Epidermal melanocyte (primary cell): ENCODE results near the gene TAF11L5.
"Not testable (repeated sequence)": the region's sequence is repeated elsewhere in the genome, so short reads cannot be mapped to it uniquely, and the experiment has no call there.

Source experiments
- DNase-seq: peaks from one replicate; pipeline ENCODE4 v3.0.0; 2011; ENCODE audit warnings: low spot score; ENCODE audit not compliant: insufficient read length

The TAF11L5 gene

GRCh38 chr5:17524935-17525334 lies at the start of gene TAF11L5:
Gene TAF11L5 (plus strand): TSS chr5:17525235.
- not testable (repeated sequence) for DNase-seq

GRCh38 chr5:17477043-17477442 lies 48.0 kb upstream of the TAF11L5 start:
- DNase-seq, result no peak

- DNase-seq, result no peak
Measured at GRCh38 chr5:17477573-17478265, 47.3 kb upstream of the TAF11L5 start.

GRCh38 chr5:17481378-17481777 lies 43.7 kb upstream of the TAF11L5 start:
- DNase-seq, result no peak

- DNase-seq, result no peak
Measured at GRCh38 chr5:17482790-17483189, 42.2 kb upstream of the TAF11L5 start.

- not testable (repeated sequence) for DNase-seq
Measured at GRCh38 chr5:17486464-17487173, 38.4 kb upstream of the TAF11L5 start.

- no peak for DNase-seq
Measured at GRCh38 chr5:17487174-17487512, 37.9 kb upstream of the TAF11L5 start.

GRCh38 chr5:17491257-17491656 lies 33.8 kb upstream of the TAF11L5 start:
- not testable (repeated sequence) for DNase-seq

GRCh38 chr5:17492770-17493169 lies 32.3 kb upstream of the TAF11L5 start:
- no peak for DNase-seq

- no peak for DNase-seq
Measured at GRCh38 chr5:17497446-17497845, 27.6 kb upstream of the TAF11L5 start.

GRCh38 chr5:17497931-17498330 lies 27.1 kb upstream of the TAF11L5 start, which contains the start of gene TAF11L2:
Gene TAF11L2 (plus strand): TSS chr5:17498231.
- DNase-seq, result not testable (repeated sequence)

GRCh38 chr5:17511775-17512325 lies 13.2 kb upstream of the TAF11L5 start:
- no peak for DNase-seq

GRCh38 chr5:17517526-17517925 lies 7.5 kb upstream of the TAF11L5 start:
- DNase-seq, result not testable (repeated sequence)

- DNase-seq, result not testable (repeated sequence)
Measured at GRCh38 chr5:17518067-17518466, 7.0 kb upstream of the TAF11L5 start, which contains the start of gene TAF11L3. Gene TAF11L3 (plus strand): TSS chr5:17518367.

- DNase-seq, result not testable (repeated sequence)
Measured at GRCh38 chr5:17519508-17519907, 5.5 kb upstream of the TAF11L5 start.

- not testable (repeated sequence) for DNase-seq
Measured at GRCh38 chr5:17521501-17521900, 3.5 kb upstream of the TAF11L5 start, which contains the start of gene TAF11L4. Gene TAF11L4 (plus strand): TSS chr5:17521801.

GRCh38 chr5:17526504-17526903 lies 1.5 kb downstream of the TAF11L5 start:
- DNase-seq, result not testable (repeated sequence)

GRCh38 chr5:17528369-17528768 lies 3.3 kb downstream of the TAF11L5 start, which contains the start of gene TAF11L6:
Gene TAF11L6 (plus strand): TSS chr5:17528669.
- not testable (repeated sequence) for DNase-seq
